Nephron (organoid): Measurements from ENCODE around the gene MLLT6.
A peak's percentile ranks its signal among the peaks of the same experiment; 100 is the strongest.

Experiments used
- H3K27ac Mint-ChIP-seq, 3 experiments: 2 replicates each; pipeline ENCODE4 v1.8.0; 2020; ENCODE audit warnings: mixed read lengths in 3 of 3, mild to moderate bottlenecking in 2 of 3, moderate library complexity in 1 of 3
- H3K27me3 Mint-ChIP-seq: 2 replicates; pipeline ENCODE4 v1.8.0; 2021; ENCODE audit warnings: low read depth, mild to moderate bottlenecking, moderate library complexity, mixed read lengths
- H3K36me3 Mint-ChIP-seq: 2 replicates; pipeline ENCODE4 v1.8.0; 2020; ENCODE audit warnings: low read depth, mixed read lengths
- H3K4me1 Mint-ChIP-seq: 2 replicates; pipeline ENCODE4 v1.8.0; 2020; ENCODE audit warnings: mixed read lengths
- H3K4me3 Mint-ChIP-seq, 3 experiments: 2 replicates each; pipeline ENCODE4 v1.8.0; 2020; ENCODE audit warnings: mild to moderate bottlenecking in 3 of 3, mixed read lengths in 3 of 3, moderate library complexity in 2 of 3
- H3K9me3 Mint-ChIP-seq: 2 replicates; pipeline ENCODE4 v1.8.0; 2020; ENCODE audit warnings: mixed read lengths
- TF ChIP-seq, protein P1 (sequence below), 3 experiments: fragments of 200-600 bp; sonication (generic); IDR thresholded peaks; one replicate each; pipeline ENCODE4 v1.5.0; 2021; ENCODE audit warnings: antibody characterized with exemption in 3 of 3; ENCODE audit not compliant: unreplicated experiment in 3 of 3

The MLLT6 gene

DNA sequence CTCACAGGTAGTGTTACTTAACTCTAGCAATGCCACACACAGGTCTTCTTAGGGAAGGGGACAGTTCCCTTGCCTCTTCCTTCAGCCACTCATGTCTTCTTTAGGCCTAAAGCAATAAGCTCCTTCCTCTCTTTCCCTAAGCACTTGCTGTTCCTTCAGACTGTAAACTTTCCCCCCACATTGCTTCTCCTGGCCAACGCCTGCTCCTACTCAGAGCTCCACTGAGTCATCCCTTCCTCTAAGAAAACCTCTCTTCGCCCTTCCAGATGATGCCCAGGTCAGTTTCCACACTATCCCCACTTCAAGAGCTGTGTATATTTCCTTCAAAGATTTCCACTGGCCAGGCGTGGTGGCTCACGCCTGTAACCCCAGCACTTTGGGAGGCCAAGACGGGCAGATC, 17.8 kb upstream of the MLLT6 start:
- H3K9me3 Mint-ChIP-seq: no peaks in the 10 kb centered on the region
- H3K27me3 Mint-ChIP-seq: peaks cover 14% of the 10 kb centered on the region
- no peaks in the 10 kb centered on the region for H3K36me3 Mint-ChIP-seq
- no peak overlapping the region for H3K4me3 Mint-ChIP-seq
- H3K4me1 Mint-ChIP-seq: no peaks in the 10 kb centered on the region
- TF ChIP-seq, protein P1, sequence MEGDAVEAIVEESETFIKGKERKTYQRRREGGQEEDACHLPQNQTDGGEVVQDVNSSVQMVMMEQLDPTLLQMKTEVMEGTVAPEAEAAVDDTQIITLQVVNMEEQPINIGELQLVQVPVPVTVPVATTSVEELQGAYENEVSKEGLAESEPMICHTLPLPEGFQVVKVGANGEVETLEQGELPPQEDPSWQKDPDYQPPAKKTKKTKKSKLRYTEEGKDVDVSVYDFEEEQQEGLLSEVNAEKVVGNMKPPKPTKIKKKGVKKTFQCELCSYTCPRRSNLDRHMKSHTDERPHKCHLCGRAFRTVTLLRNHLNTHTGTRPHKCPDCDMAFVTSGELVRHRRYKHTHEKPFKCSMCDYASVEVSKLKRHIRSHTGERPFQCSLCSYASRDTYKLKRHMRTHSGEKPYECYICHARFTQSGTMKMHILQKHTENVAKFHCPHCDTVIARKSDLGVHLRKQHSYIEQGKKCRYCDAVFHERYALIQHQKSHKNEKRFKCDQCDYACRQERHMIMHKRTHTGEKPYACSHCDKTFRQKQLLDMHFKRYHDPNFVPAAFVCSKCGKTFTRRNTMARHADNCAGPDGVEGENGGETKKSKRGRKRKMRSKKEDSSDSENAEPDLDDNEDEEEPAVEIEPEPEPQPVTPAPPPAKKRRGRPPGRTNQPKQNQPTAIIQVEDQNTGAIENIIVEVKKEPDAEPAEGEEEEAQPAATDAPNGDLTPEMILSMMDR (IDR thresholded peaks at IDR 0.05; ENCODE audit: unreplicated experiment in 3 of 3): no peak
- H3K27ac Mint-ChIP-seq: no peak overlapping the region

DNA sequence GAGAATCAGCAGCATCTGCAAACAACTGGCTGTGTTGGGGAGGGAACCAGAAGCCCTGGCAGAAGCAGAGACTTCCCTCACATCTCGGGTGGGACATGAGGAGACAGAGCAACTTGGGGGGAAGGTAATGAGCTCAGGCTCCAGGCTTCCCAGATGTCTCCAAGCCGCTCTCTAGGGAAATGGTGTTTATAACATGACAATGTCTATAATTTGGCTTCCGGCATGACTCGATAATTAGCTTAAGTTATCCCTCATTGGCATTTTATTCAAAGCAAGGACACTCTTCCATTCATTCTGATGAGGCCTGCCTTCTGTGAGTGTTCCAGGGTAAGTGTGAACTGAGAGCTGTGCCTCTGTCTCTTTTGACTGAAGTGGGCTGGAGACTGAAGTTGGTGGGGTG, 14.7 kb upstream of the MLLT6 start:
- Mint-ChIP-seq H3K9me3 (no peaks in the 10 kb centered on the region), H3K27me3 (peaks cover 7% of the 10 kb centered on the region), H3K36me3 (no peaks in the 10 kb centered on the region), H3K27ac (no peak overlapping the region), H3K4me1 (peaks cover 15% of the 10 kb centered on the region), H3K4me3 (no peak overlapping the region)
- TF ChIP-seq, protein P1 (IDR thresholded peaks at IDR 0.05; ENCODE audit: unreplicated experiment in 3 of 3): no peak

DNA sequence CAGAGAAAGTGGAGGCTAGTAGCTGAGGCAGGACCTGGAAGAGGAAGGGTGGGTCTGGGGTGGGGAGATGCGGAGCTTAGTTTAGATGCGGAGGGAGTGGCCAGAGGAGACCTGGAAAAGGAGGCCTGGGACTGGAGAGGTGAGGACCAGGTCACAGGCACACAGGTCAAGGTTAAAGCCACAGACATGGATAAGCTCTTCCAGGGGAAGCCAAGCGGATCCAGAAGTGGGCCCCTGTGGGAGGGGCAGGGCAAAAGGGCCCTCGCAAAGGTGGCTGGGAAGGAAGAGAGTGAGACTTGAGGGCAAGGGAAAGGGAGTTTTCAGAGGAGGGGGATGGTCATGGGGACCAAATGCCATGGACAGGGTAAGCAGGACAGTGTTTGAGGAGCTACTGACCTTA, 13.9 kb upstream of the MLLT6 start:
- TF ChIP-seq, protein P1 (IDR thresholded peaks at IDR 0.05; ENCODE audit: unreplicated experiment in 3 of 3): no peak
- Mint-ChIP-seq H3K4me1 (peaks cover 15% of the 10 kb centered on the region), H3K9me3 (no peaks in the 10 kb centered on the region), H3K36me3 (no peaks in the 10 kb centered on the region), H3K27ac (peak overlapping the region in 1 of 3 experiments; percentile 85), H3K27me3 (no peaks in the 10 kb centered on the region), H3K4me3 (no peak overlapping the region)

DNA sequence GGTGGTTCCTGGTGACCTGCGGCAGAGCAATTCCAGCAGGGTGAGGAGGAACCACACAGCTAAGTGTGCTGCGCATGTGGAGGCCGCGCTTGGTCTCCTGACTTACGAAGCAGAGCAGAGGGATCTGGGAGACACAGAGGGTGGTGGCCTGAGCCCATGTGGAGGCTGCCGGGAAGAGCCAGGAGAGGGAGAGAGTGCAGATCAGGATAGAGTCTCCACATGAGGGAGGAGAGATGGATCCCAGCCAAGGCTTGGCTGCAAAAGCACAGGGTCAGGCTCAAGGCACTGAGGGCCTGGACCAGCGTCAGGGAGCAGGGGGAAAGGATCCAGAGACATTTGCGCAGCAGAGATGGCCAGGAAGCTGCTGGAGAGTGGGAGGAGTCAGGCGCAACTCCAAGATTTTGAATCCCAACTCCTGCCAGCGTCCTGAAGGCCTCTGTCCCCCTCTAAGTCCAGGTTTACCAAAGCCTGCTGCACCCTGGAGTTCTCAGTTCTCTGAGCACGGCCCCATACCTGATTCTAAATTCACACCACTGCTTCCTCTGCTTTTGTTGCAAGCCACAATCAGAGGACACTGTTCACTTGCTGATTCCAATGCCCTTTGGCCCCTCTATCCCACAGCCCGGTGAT, 11.3 kb upstream of the MLLT6 start:
- peak overlapping the region; percentile 83 to 92 (median 90) for H3K27ac Mint-ChIP-seq
- peaks cover 15% of the 10 kb centered on the region for H3K4me1 Mint-ChIP-seq
- no peaks in the 10 kb centered on the region for H3K36me3 Mint-ChIP-seq
- no peaks in the 10 kb centered on the region for H3K27me3 Mint-ChIP-seq
- no peaks in the 10 kb centered on the region for H3K9me3 Mint-ChIP-seq
- TF ChIP-seq, protein P1 (IDR thresholded peaks at IDR 0.05; ENCODE audit: unreplicated experiment in 3 of 3): no peak
- no peak overlapping the region for H3K4me3 Mint-ChIP-seq

DNA sequence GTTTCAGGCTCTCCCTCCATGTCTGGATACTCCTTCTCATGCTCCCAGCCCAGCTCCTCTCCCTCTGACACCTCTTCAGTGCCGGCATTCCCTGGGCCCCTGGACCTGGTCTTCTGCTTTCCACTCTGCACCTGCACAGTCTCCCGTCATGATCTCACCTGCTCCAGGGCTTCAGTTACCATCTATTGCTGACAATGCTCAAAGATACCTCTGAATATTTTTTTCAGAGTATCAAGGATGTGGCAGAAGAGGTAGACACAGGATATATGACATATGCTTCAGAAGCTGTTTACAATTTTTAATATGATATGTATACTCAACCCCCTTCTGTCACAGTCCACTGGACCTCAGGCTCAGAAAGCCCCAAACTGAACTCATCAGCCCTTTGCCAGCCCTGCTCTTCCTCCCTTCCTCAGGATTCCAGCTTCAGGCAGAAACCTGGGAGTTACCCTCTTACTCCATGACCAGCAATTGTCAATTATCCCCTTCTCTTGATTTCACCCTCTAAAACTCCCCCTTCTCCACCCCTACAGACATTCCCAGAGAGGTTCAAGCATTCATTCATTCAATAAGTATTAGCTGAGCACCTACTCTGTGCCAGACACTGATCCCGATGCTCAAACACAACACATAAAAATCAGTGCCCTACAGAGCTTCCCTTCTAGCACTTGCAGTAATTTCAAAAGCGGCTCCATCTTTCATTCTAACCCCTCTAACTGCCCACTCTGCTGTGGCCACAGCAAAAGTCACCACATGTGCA, 7.8 kb upstream of the MLLT6 start:
- H3K4me1 Mint-ChIP-seq: peaks cover 33% of the 10 kb centered on the region
- peaks cover under 1% of the 10 kb centered on the region for H3K27me3 Mint-ChIP-seq
- no peaks in the 10 kb centered on the region for H3K9me3 Mint-ChIP-seq
- no peak overlapping the region for H3K4me3 Mint-ChIP-seq
- TF ChIP-seq, protein P1 (IDR thresholded peaks at IDR 0.05; ENCODE audit: unreplicated experiment in 3 of 3): no peak
- H3K27ac Mint-ChIP-seq: peak overlapping the region in 2 of 3 experiments; percentile 8 to 21
- H3K36me3 Mint-ChIP-seq: no peaks in the 10 kb centered on the region
